Tibial nerve (tissue), 4 donors: ENCODE results near the gene CD6. TPM values are rescaled to one million over a fixed set of nuclear protein-coding genes. Genes with fewer than 3 reads are reported as not detected.
A peak's percentile ranks its signal among the peaks of the same experiment; 100 is the strongest.

Source experiments
- DNase-seq, 2 donors: peaks; one replicate each; pipeline ENCODE4 v3.0.0-alpha.2; 2019; ENCODE audit warnings: low spot score in 2 of 2
- H3K27ac ChIP-seq, 4 donors: fragments of 200-600 bp; sonication (generic) in 3 of 4; one replicate each; pipeline ENCODE4 v1.5.1; 2017 to 2019; ENCODE audit warnings: mild to moderate bottlenecking in 1 of 4
- H3K27me3 ChIP-seq, 2 donors: fragments of 200-600 bp; sonication (generic) in 1 of 2; one replicate each; pipeline versions ENCODE4 v1.5.1 to v1.6.0; 2017 to 2019
- H3K36me3 ChIP-seq, 3 donors: fragments of 200-600 bp; sonication (generic); one replicate each; pipeline ENCODE4 v1.5.1; 2018 to 2019
- H3K4me1 ChIP-seq, 4 donors: fragments of 200-600 bp; sonication (generic) in 3 of 4; one replicate each; pipeline ENCODE4 v1.5.1; 2017 to 2019
- H3K4me3 ChIP-seq, 4 donors: fragments of 200-600 bp; sonication (generic) in 3 of 4; one replicate each; pipeline ENCODE4 v1.5.1; 2017 to 2019; ENCODE audit warnings: mild to moderate bottlenecking in 1 of 4, moderate library complexity in 1 of 4
- H3K9me3 ChIP-seq, 4 donors: fragments of 200-600 bp; sonication (generic) in 3 of 4; one replicate each; pipeline ENCODE4 v1.5.1; 2017 to 2019
- EP300 ChIP-seq, 2 donors: sonication (generic); formaldehyde crosslinking; IDR thresholded peaks; one replicate each; pipeline ENCODE4 v1.6.1; 2017; ENCODE audit warnings: antibody characterized with exemption in 2 of 2, mild to moderate bottlenecking in 1 of 2
- POLR2A ChIP-seq, 2 donors: fragments of 450-650 bp; IDR thresholded peaks; one replicate each; pipeline ENCODE4 v1.6.1; 2017; ENCODE audit warnings: antibody characterized with exemption in 2 of 2, mild to moderate bottlenecking in 2 of 2, moderate library complexity in 2 of 2
- WGBS, 2 donors: methylation state at CpG; one replicate each; pipeline ENCODE4 v1.1.5; 2018; 5-methylcytosine and 5-hydroxymethylcytosine counted together
- total RNA-seq, 4 donors: library from RNA; depleted of rRNA; stranded (reverse); fragments of >200 nt; gene quantifications; one replicate each; pipeline ENCODE4 v1.1.0, GENCODE V29; 2016
- TF ChIP-seq, protein P1 (sequence below), 5 experiments: fragments of 200-600 bp in 3 of 5; fragments of 450-650 bp in 2 of 5; sonication (generic) in 3 of 5; IDR thresholded peaks; one replicate each; pipeline ENCODE4 v1.5.1; 2016 to 2019; ENCODE audit warnings: antibody characterized with exemption in 5 of 5, mild to moderate bottlenecking in 3 of 5, moderate library complexity in 2 of 5

Gene CD6
- total RNA-seq, 4 donors from 2014 or later: 0.59 to 3.6 (median 2.7) TPM; not detected in 1

DNA sequence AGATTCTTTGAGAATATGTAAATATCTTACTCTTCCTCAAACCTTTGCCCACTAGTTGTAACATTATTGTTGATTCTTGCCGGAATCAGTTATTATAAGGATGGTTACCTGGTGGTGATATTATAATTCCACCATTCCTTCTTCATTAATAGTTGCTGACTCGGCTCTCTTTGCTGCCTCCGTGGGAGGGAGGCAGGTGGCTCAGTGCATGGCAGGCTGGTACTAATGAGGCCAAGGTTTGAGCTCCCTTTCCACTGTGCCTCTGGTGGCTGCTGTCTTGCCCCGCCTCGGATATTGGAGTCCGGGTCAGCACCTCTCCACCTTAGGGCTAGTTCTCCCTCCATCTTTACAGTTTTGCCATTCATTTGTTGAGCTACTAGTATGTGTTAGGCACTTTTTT lies 12.7 kb downstream of the CD6 start:
- 76 to 80% methylated on average over 6 of the region's 6 CpGs for WGBS, 2 donors
- Histone ChIP-seq H3K4me3 (no peak overlapping the region), H3K9me3 (no peaks in the 10 kb centered on the region), H3K36me3 (no peaks in the 10 kb centered on the region), H3K27ac (no peak overlapping the region), H3K4me1 (no peaks in the 10 kb centered on the region), H3K27me3 (no peaks in the 10 kb centered on the region)
- DNase-seq: no peak
- TF ChIP-seq EP300 (IDR thresholded peaks at IDR 0.05) (no peak), POLR2A (IDR thresholded peaks at IDR 0.05) (no peak)
- TF ChIP-seq, protein P1, sequence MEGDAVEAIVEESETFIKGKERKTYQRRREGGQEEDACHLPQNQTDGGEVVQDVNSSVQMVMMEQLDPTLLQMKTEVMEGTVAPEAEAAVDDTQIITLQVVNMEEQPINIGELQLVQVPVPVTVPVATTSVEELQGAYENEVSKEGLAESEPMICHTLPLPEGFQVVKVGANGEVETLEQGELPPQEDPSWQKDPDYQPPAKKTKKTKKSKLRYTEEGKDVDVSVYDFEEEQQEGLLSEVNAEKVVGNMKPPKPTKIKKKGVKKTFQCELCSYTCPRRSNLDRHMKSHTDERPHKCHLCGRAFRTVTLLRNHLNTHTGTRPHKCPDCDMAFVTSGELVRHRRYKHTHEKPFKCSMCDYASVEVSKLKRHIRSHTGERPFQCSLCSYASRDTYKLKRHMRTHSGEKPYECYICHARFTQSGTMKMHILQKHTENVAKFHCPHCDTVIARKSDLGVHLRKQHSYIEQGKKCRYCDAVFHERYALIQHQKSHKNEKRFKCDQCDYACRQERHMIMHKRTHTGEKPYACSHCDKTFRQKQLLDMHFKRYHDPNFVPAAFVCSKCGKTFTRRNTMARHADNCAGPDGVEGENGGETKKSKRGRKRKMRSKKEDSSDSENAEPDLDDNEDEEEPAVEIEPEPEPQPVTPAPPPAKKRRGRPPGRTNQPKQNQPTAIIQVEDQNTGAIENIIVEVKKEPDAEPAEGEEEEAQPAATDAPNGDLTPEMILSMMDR (IDR thresholded peaks at IDR 0.05): no peak

DNA sequence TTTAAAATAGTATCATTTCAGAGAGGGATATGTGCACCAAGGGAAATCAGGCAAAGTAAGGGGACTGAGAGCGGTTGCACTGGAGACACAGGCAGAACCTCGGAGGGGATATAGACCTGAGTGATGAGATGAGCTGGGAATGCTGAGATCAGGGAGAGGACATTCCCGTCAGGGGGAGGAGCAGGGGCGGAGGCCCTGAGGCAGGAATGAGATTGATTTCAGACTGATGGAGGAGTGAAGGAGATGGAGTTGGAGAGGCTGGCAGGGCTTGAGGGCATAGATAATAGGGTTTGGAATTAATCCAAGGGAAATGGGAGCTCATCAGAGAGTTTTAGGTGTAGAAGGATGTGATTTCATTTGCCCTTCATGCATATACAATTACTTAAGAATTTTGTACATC lies 13.2 kb downstream of the CD6 start:
- Histone ChIP-seq H3K36me3 (no peaks in the 10 kb centered on the region), H3K4me3 (no peak overlapping the region), H3K9me3 (no peaks in the 10 kb centered on the region), H3K27ac (no peak overlapping the region), H3K27me3 (no peaks in the 10 kb centered on the region), H3K4me1 (no peaks in the 10 kb centered on the region)
- TF ChIP-seq, protein P1 (IDR thresholded peaks at IDR 0.05): no peak
- 65 to 68% methylated on average over 4 of the region's 4 CpGs for WGBS, 2 donors
- DNase-seq: no peak

DNA sequence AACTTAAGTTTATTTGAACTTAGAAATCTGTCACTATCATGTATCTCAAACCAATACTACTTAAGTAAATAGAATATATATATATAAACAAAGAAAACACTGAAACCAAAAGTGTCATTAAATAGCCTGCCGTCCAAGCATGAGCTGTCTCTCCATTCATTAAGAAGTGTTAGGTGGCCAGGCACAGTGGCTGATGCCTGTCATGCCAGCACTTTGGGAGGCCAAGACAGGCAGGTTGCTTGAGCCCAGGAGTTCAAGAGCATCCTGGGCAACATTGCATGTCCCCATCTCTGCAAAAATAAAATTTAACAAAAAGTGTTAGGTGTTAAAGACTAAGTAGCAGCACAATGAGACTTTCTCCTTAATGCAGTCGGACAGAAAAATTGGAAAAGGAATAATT lies 14.0 kb downstream of the CD6 start:
- TF ChIP-seq, protein P1 (IDR thresholded peaks at IDR 0.05): no peak
- no peak for TF ChIP-seq POLR2A (IDR thresholded peaks at IDR 0.05)
- TF ChIP-seq EP300 (IDR thresholded peaks at IDR 0.05): no peak

DNA sequence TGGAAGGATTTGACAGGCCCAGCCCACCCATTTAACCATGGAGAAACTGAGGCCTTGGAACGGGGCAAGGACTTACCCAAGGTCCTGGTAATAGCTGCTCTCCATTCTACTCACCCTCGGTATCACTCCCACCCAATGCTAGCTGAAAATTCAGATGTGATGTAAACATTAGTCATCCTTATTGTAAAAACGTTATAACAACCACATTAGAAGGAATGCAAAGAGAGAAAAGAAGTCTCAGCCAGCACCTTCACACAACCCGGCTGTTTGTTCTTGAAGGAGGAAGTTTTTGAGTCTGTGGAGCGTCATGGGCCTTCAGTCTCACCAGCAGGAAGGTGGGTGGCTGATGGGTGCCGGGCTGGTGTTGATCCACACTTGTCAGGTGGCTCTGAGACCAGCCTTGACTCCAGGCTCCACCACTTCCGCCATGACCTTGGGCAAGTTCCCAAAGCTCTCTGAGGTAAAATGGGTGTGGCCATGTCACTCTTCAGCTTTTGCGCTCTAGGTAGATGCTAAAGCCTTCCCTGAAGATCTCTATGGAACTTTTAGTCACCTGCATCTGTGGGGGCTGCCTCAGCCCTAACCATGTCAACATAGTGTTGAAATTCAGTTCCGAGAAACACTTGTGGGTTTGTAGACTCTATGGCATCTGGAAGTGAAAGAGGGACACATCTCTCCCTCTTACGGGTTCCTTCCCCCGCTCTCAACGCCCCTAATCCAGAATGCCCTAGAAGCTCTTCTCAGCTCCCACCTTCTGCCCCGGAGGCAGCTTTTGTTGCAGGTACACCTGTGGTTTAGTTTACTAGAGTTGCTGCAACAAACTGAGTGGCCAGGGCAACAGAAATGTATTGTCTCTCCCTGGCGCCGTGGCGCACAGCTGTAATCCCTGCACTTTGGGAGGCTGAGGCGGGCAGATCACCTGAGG lies 14.8 kb downstream of the CD6 start:
- Histone ChIP-seq H3K4me1 (no peaks in the 10 kb centered on the region), H3K9me3 (no peaks in the 10 kb centered on the region), H3K36me3 (no peaks in the 10 kb centered on the region), H3K27ac (peak overlapping the region in 1 of 4 donors; percentile 67), H3K27me3 (no peaks in the 10 kb centered on the region), H3K4me3 (no peak overlapping the region)
- TF ChIP-seq POLR2A (IDR thresholded peaks at IDR 0.05): no peak
- no peak for DNase-seq
- WGBS, 2 donors: 75 to 78% methylated on average over 17 of the region's 17 CpGs

More for the DNA sequence above, 14.0 kb downstream of the CD6 start:
- WGBS, 2 donors: 83 to 84% methylated on average over 2 of the region's 2 CpGs
- H3K4me3 ChIP-seq: no peak overlapping the region
- H3K9me3 ChIP-seq: no peaks in the 10 kb centered on the region
- no peaks in the 10 kb centered on the region for H3K4me1 ChIP-seq
- no peaks in the 10 kb centered on the region for H3K36me3 ChIP-seq
- DNase-seq: no peak
- no peaks in the 10 kb centered on the region for H3K27me3 ChIP-seq
- peak overlapping the region in 1 of 4 donors; percentile 67 for H3K27ac ChIP-seq

DNA sequence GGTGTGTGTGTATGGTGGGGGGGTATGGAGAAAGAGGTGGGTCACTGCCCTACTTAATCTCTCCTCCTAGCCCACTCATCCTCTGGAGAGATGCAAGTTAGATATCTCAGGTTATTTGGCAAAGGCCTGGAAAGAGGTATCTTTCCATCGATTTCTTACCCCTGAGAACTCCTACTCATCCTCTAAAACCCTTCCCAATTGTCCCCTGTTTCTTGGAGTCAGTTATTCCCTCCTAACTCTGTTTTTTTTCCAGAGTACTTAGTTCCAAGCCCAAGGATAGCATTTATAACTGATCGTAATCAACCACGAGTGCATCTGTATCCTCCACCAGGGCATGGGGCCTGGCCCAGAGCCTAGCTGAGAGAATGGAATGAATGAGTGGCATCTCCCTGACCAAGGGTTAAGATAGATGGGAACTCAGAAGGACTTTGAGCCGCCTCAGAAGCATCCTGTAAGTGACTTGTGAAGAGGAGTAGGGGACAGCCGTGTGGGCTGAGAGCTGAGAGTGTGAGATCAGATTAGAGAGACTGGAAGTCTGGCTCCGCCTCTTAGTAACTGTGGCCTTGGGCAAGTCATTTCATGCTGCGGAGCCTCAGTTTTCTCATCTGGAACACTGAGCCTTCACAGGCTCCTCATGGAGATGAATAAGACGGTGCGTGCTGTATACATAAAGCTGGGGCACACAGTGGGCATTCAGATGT lies 16.2 kb downstream of the CD6 start:
- no peaks in the 10 kb centered on the region for H3K27me3 ChIP-seq
- no peaks in the 10 kb centered on the region for H3K4me1 ChIP-seq
- no peaks in the 10 kb centered on the region for H3K36me3 ChIP-seq
- TF ChIP-seq POLR2A (IDR thresholded peaks at IDR 0.05) (no peak), EP300 (IDR thresholded peaks at IDR 0.05) (no peak)
- TF ChIP-seq, protein P1 (IDR thresholded peaks at IDR 0.05): no peak
- H3K9me3 ChIP-seq: no peaks in the 10 kb centered on the region
- 83 to 85% methylated on average over 9 of the region's 9 CpGs for WGBS, 2 donors
- H3K4me3 ChIP-seq: no peak overlapping the region
- no peak for DNase-seq
- no peak overlapping the region for H3K27ac ChIP-seq
